Transverse colon (tissue), 4 donors: ENCODE measurements around the gene CADM3. TPM values are rescaled to one million over a fixed set of nuclear protein-coding genes. Genes with fewer than 3 reads are reported as not detected.

Experiments
- DNase-seq: peaks from one replicate; pipeline ENCODE4 v3.0.0-alpha.2; 2019
- H3K27ac ChIP-seq, 4 donors: fragments of 200-600 bp; sonication (generic); 2 replicates each; pipeline ENCODE4 v1.5.1; 2016 to 2018; ENCODE audit warnings: inconsistent platforms in 4 of 4
- H3K27me3 ChIP-seq: fragments of 200-600 bp; sonication (generic); 2 replicates; pipeline ENCODE4 v1.5.1; 2017; ENCODE audit warnings: inconsistent platforms
- H3K36me3 ChIP-seq, 4 donors: fragments of 200-600 bp; sonication (generic); 2 replicates each; pipeline ENCODE4 v1.5.1; 2017 to 2019; ENCODE audit warnings: inconsistent platforms in 4 of 4
- H3K4me1 ChIP-seq, 4 donors: fragments of 200-600 bp; sonication (generic); 2 replicates each; pipeline ENCODE4 v1.5.1; 2017 to 2020; ENCODE audit warnings: inconsistent platforms in 4 of 4
- H3K4me3 ChIP-seq, 4 donors: fragments of 200-600 bp; sonication (generic); 1 replicate in 1 of 4; 2 replicates in 3 of 4; pipeline versions ENCODE4 v1.5.1 to v1.6.1; 2017 to 2019; ENCODE audit warnings: inconsistent platforms in 4 of 4
- H3K9me3 ChIP-seq, 2 donors: fragments of 200-600 bp; sonication (generic); 2 replicates each; pipeline ENCODE4 v1.5.1; 2017 to 2019; ENCODE audit warnings: inconsistent platforms in 2 of 2
- CTCF ChIP-seq, 5 experiments: fragments of 200-600 bp in 3 of 5; fragments of 450-650 bp in 2 of 5; sonication (generic) in 3 of 5; IDR thresholded peaks; 1 replicate in 2 of 5; 2 replicates in 3 of 5; pipeline ENCODE4 v1.5.1; 2016 to 2017; ENCODE audit warnings: antibody characterized with exemption in 5 of 5, inconsistent platforms in 3 of 5, mild to moderate bottlenecking in 2 of 5, moderate library complexity in 1 of 5
- EP300 ChIP-seq: sonication (generic); formaldehyde crosslinking; IDR thresholded peaks from one replicate; pipeline ENCODE4 v1.6.1; 2017; ENCODE audit warnings: antibody characterized with exemption, low read depth
- POLR2A ChIP-seq: fragments of 450-650 bp; IDR thresholded peaks from one replicate; pipeline ENCODE4 v1.6.1; 2016; ENCODE audit warnings: antibody characterized with exemption, mild to moderate bottlenecking, moderate library complexity
- POLR2AphosphoS5 ChIP-seq, 3 donors: sonication (generic); formaldehyde crosslinking; IDR thresholded peaks; one replicate each; pipeline ENCODE4 v1.6.1; 2016; ENCODE audit warnings: antibody characterized with exemption in 3 of 3
- WGBS, 2 donors: methylation state at CpG; one replicate each; pipeline ENCODE4 v1.1.5; 2018; ENCODE audit warnings: low coverage in 1 of 2; 5-methylcytosine and 5-hydroxymethylcytosine counted together
- in situ Hi-C, 4 donors: fragments of 200-750 bp; cut with MboI; loops; one replicate each; pipeline versions ENCODE4 v1.15.0 to v1.15.1; 2017; ENCODE audit warnings: low sequenced_read_pairs in 3 of 4, low pct_ligation_motif_present in 1 of 4, low pct_unique_long_range_greater_than_20kb in 1 of 4
- intact Hi-C: fragments of 100-400 bp; cut with DNase I; formaldehyde crosslinking; loops from one replicate; pipeline ENCODE4 v1.15.1; 2023; ENCODE audit warnings: low total_unique reads
- total RNA-seq, 4 donors: library from RNA; depleted of rRNA; stranded (reverse); fragments of >200 nt; gene quantifications; one replicate each; pipeline ENCODE4 v1.1.0, GENCODE V29; 2016

CADM3 gene
- total RNA-seq, 4 donors from 2014 or later = 3.4 to 6.5 (median 5.1) TPM

- Histone ChIP-seq H3K27ac (no peak overlapping the region), H3K9me3 (no peaks in the 10 kb centered on the region)
- WGBS, 2 donors = 84 to 85% methylated on average over 5 of the region's 5 CpGs
Measured at GRCh38 chr1:159222075-159222865, 50.9 kb downstream of the CADM3 start.

DNA sequence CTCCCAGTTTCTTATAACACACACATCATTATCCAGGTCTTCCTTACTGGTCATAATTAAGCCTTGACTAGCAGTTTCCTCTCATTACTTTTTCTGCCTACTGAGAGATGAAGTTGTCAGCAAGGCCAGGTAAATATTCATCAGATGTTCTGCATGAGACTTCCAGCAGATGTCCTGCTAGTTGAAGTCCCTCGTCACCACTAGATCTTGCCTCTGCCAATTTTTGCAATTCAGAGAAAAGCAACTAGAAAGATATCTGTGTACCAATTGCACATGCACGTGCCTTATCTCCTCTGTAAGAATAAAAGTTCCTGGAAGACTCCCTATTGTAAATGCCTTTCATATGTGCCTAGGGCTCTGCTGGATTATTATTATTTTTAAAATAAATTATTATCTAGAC is 51.6 kb downstream of the CADM3 start:
- in situ Hi-C loops (no loop called here), intact Hi-C loops (no loop called here)
- TF ChIP-seq EP300 (no peak), POLR2A (no peak), POLR2AphosphoS5 (IDR thresholded peaks at IDR 0.05) (no peak), CTCF (IDR thresholded peaks at IDR 0.05) (no peak)
- Histone ChIP-seq H3K4me1 (no peaks in the 10 kb centered on the region), H3K27ac (no peak overlapping the region), H3K36me3 (no peaks in the 10 kb centered on the region), H3K27me3 (peaks cover 3% of the 10 kb centered on the region), H3K4me3 (no peak overlapping the region), H3K9me3 (no peaks in the 10 kb centered on the region)
- WGBS, 2 donors = 38 to 49% methylated on average over 1 to 2 of the region's 2 CpGs
- no peak for DNase-seq

More at GRCh38 chr1:159222075-159222865, 50.9 kb downstream of the CADM3 start:
- TF ChIP-seq CTCF (IDR thresholded peaks at IDR 0.05) (no peak), POLR2AphosphoS5 (IDR thresholded peaks at IDR 0.05) (no peak), POLR2A (no peak), EP300 (no peak)
- in situ Hi-C loops (no loop called here), intact Hi-C loops (no loop called here)
- peaks cover 3% of the 10 kb centered on the region for H3K27me3 ChIP-seq
- H3K4me3 ChIP-seq = no peak overlapping the region
- H3K36me3 ChIP-seq = no peaks in the 10 kb centered on the region
- H3K4me1 ChIP-seq = no peaks in the 10 kb centered on the region
- DNase-seq = no peak

- WGBS, 2 donors = 70 to 75% methylated on average over 2 of the region's 2 CpGs
- intact Hi-C loops = no loop called here
- Histone ChIP-seq H3K9me3 (no peaks in the 10 kb centered on the region), H3K4me1 (no peaks in the 10 kb centered on the region), H3K36me3 (no peaks in the 10 kb centered on the region), H3K27ac (no peak overlapping the region), H3K27me3 (peaks cover 3% of the 10 kb centered on the region), H3K4me3 (no peak overlapping the region)
- no peak for DNase-seq
- in situ Hi-C loops = no loop called here
- TF ChIP-seq CTCF (IDR thresholded peaks at IDR 0.05) (no peak), POLR2AphosphoS5 (IDR thresholded peaks at IDR 0.05) (no peak), POLR2A (no peak), EP300 (no peak)
Measured at GRCh38 chr1:159228554-159228953, 57.1 kb downstream of the CADM3 start.

DNA sequence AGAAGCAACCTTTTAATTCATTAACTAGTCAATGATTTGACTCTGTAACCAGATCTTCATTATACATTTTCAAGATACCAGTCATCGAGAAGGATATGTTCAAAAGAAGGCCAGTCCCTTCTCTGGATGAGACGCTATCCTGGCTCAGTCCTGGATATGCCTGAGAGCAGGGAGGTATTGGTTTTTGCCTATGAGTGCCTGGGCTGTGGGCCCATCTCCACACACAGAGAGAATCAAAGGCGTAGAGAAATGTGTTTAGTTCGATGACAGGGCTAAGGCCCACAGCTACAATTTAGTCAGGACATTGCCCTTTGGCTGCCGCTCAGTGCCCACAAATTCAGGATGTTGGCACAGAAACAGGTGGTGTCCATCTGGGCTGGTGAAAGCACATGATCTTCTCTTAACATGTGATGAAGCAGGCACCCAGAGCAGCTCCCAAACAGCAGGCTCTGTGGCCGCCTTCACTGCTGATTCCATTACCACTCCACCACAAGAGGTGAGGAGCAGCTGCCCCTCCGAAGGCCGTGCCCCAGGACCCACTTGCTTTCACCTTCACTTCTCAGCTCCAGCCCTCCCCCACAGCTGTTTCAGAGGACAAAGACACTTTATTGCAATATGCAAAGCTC is 58.0 kb downstream of the CADM3 start:
- Histone ChIP-seq H3K27me3 (peaks cover 3% of the 10 kb centered on the region), H3K36me3 (no peaks in the 10 kb centered on the region), H3K4me3 (no peak overlapping the region), H3K9me3 (no peaks in the 10 kb centered on the region), H3K27ac (no peak overlapping the region), H3K4me1 (no peaks in the 10 kb centered on the region)
- in situ Hi-C loops = no loop called here
- 70 to 77% methylated on average over 2 to 8 of the region's 8 CpGs for WGBS, 2 donors
- TF ChIP-seq POLR2A = no peak
- TF ChIP-seq CTCF (IDR thresholded peaks at IDR 0.05) = no peak
- TF ChIP-seq POLR2AphosphoS5 (IDR thresholded peaks at IDR 0.05) = no peak
- TF ChIP-seq EP300 = no peak
- intact Hi-C loops = no loop called here
- DNase-seq = no peak
